NCI-H128 (cell line): ENCODE results near the gene PSMA8.
"Not testable (repeated sequence)": the region's sequence is repeated elsewhere in the genome, so short reads cannot be mapped to it uniquely, and the experiment has no call there.

Source experiments
- DNase-seq: peaks from one replicate; lab custom pipeline; 2025; ENCODE audit not compliant: unreplicated experiment; lab: John Stamatoyannopoulos, UW

Gene PSMA8

GRCh38 chr18:26230497-26230896, 96.8 kb downstream of the PSMA8 start:
- DNase-seq: no peak

GRCh38 chr18:26233208-26233607, 99.5 kb downstream of the PSMA8 start:
- no peak for DNase-seq

- not testable (repeated sequence) for DNase-seq
Observed at GRCh38 chr18:26237363-26237762, 103.7 kb downstream of the PSMA8 start.

- DNase-seq: not testable (repeated sequence)
Observed at GRCh38 chr18:26238718-26239117, 105.0 kb downstream of the PSMA8 start.

GRCh38 chr18:26242392-26242791, 108.7 kb downstream of the PSMA8 start:
- not testable (repeated sequence) for DNase-seq
